Lower lobe of right lung (tissue), 2 donors: Measurements from ENCODE around the gene PLSCR4. TPM values are rescaled to one million over a fixed set of nuclear protein-coding genes. Genes with fewer than 3 reads are reported as not detected.
"Not testable (repeated sequence)": the region's sequence is repeated elsewhere in the genome, so short reads cannot be mapped to it uniquely, and the experiment has no call there.

Experiments
- ATAC-seq, 2 donors: fragments of 200-7000 bp; cut with Tn5 transposase; one replicate each; pipeline ENCODE4 v1.9.1; 2020 to 2022; ENCODE audit warnings: mild to moderate bottlenecking in 2 of 2, moderate library complexity in 2 of 2
- DNase-seq: peaks from one replicate; pipeline ENCODE4 v3.0.0-alpha.2; 2020
- H3K27ac ChIP-seq: fragments of 200-600 bp; one replicate; pipeline ENCODE4 v1.8.0; 2022
- H3K27me3 ChIP-seq: fragments of 200-600 bp; one replicate; pipeline ENCODE4 v1.8.0; 2022; ENCODE audit warnings: low read depth
- H3K36me3 ChIP-seq: fragments of 200-600 bp; one replicate; pipeline ENCODE4 v1.8.0; 2022; ENCODE audit warnings: mild to moderate bottlenecking
- H3K4me1 ChIP-seq: fragments of 200-600 bp; one replicate; pipeline ENCODE4 v1.8.0; 2022
- H3K4me3 ChIP-seq: fragments of 200-600 bp; one replicate; pipeline ENCODE4 v1.8.0; 2022; ENCODE audit warnings: mild to moderate bottlenecking
- H3K9me3 ChIP-seq: fragments of 200-600 bp; one replicate; pipeline ENCODE4 v1.8.0; 2022
- CTCF ChIP-seq: fragments of 200-600 bp; IDR thresholded peaks from one replicate; pipeline ENCODE4 v1.8.0; 2022; ENCODE audit warnings: antibody characterized with exemption, mild to moderate bottlenecking
- intact Hi-C: fragments of 100-400 bp; cut with DNase I; formaldehyde crosslinking; loops from one replicate; pipeline ENCODE4 v1.11.0; 2022
- total RNA-seq: library from RNA; stranded (reverse); fragmentation: NEBNext Ultra II Directional; extraction: Animal tissue kit (Norgen Biotek cat#: 25700); gene quantifications from one replicate; pipeline ENCODE4 v1.2.1, GENCODE V29; 2021
- donor health status: DM: no; HTN: yes; CAD: no; lungs with severe emphysema.

Gene PLSCR4
- total RNA-seq, 1 donor from 2014 or later, result 63.5 TPM

DNA sequence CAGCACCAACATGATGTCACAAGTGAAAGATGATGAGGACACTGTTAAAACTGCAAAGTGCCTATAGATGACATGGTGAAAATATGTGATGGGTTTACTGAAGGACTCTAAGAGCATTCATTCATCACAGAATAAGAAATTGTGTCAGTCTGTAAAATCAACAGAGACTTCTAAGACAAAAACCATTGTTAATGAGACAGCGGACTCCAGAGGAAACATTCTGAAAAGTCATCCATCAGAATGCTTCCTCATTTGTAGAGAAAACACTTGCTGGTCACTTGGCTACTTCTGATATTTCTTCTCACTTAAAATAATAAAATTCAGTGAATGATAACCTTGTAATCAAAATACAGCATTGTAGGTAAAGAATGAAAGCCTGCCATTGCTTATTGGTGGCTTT lies 7.3 kb downstream of the PLSCR4 start:
- TF ChIP-seq CTCF, result no peak
- H3K4me1 ChIP-seq, result peaks cover 5% of the 10 kb centered on the region
- no peak overlapping the region for H3K4me3 ChIP-seq
- no peaks in the 10 kb centered on the region for H3K36me3 ChIP-seq
- H3K27me3 ChIP-seq, result no peaks in the 10 kb centered on the region
- no peaks in the 10 kb centered on the region for H3K9me3 ChIP-seq
- H3K27ac ChIP-seq, result no peak overlapping the region
- ATAC-seq, result no peak
- DNase-seq, result no peak
- intact Hi-C loops, result no loop called here

DNA sequence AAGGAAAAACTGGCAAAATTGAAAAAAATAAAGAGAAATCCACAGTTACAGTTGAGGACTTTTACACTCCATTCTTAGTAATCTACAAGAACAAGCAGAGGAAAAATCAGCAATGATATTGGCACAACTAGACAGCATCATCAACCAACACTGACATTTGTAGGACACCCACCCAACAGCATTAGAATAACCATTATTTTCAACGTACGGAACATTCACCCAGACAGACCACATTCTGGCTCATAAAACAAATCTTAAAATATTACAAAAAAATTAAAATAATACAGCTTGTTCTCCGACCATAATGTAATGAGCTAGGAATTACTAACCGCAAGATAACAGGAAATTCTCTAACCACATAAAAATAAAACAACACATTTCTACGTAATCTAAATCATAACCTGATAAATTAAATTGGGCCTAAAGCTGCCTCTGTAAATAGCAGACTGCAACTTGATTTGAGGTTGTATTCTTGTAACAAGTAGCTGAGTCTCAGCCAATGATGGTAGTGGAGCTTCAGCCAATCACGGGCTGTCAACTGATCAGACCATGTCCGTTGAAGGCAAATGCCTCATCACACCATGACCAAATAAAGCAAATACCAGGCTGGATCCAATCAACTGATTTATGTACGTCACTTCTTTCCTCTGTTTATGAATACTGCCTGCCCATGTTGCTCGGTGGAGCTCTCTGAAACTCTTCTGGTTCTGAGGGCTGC lies 9.2 kb downstream of the PLSCR4 start:
- Histone ChIP-seq H3K4me3 (no peak overlapping the region), H3K27ac (no peak overlapping the region), H3K27me3 (no peaks in the 10 kb centered on the region), H3K36me3 (no peaks in the 10 kb centered on the region), H3K4me1 (peaks cover 5% of the 10 kb centered on the region), H3K9me3 (peaks cover 16% of the 10 kb centered on the region)
- peak in 1 of 2 donors; percentile 37 for ATAC-seq
- intact Hi-C loops, result no loop called here
- no peak for DNase-seq
- no peak for TF ChIP-seq CTCF

- intact Hi-C loops, result no loop called here
- H3K36me3 ChIP-seq, result no peaks in the 10 kb centered on the region
- DNase-seq (no peak), ATAC-seq (no peak)
- H3K27me3 ChIP-seq, result no peaks in the 10 kb centered on the region
- H3K4me1 ChIP-seq, result no peaks in the 10 kb centered on the region
- no peak overlapping the region for H3K27ac ChIP-seq
- no peak for TF ChIP-seq CTCF
- H3K9me3 ChIP-seq, result peaks cover 34% of the 10 kb centered on the region
- H3K4me3 ChIP-seq, result no peak overlapping the region
Measured at GRCh38 chr3:146233487-146233886, 17.4 kb downstream of the PLSCR4 start.

- Histone ChIP-seq H3K4me3 (no peak overlapping the region), H3K36me3 (no peaks in the 10 kb centered on the region), H3K27me3 (no peaks in the 10 kb centered on the region), H3K9me3 (no peaks in the 10 kb centered on the region), H3K27ac (no peak overlapping the region), H3K4me1 (peaks cover 13% of the 10 kb centered on the region)
- no peak for TF ChIP-seq CTCF
- DNase-seq (no peak), ATAC-seq (no peak)
- intact Hi-C loops, result no loop called here
Measured at GRCh38 chr3:146227486-146227885, 23.4 kb downstream of the PLSCR4 start.

DNA sequence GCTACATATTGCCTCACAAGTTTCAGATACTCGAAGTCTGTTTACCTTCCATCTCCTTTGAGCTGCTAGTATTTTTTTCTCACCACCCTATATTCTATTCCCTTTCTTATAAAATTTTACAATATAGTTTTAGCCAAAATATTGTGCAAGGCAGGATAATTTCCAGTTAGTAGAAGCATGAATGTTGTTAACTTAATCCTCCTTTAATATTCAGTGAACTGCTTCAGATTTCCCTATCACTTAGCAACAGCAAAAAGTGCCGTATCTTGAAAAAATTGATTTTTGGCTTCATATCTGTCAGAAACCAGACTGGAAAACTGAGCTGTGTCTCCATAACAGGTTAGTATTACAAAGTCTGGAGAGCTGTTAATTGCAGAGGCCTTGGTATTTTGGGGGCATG lies 24.0 kb downstream of the PLSCR4 start:
- no peak for ATAC-seq
- no peak overlapping the region for H3K4me3 ChIP-seq
- H3K27me3 ChIP-seq, result no peaks in the 10 kb centered on the region
- H3K27ac ChIP-seq, result no peak overlapping the region
- DNase-seq, result no peak
- no peaks in the 10 kb centered on the region for H3K9me3 ChIP-seq
- intact Hi-C loops, result no loop called here
- TF ChIP-seq CTCF, result no peak
- peaks cover 19% of the 10 kb centered on the region for H3K4me1 ChIP-seq
- H3K36me3 ChIP-seq, result no peaks in the 10 kb centered on the region

- peaks cover 28% of the 10 kb centered on the region for H3K4me1 ChIP-seq
- not testable (repeated sequence) for H3K27ac ChIP-seq
Measured at GRCh38 chr3:146225458-146225857, 25.4 kb downstream of the PLSCR4 start.

More at GRCh38 chr3:146225458-146225857, 25.4 kb downstream of the PLSCR4 start:
- DNase-seq, H3K36me3 ChIP-seq, H3K4me3 ChIP-seq, H3K9me3 ChIP-seq, intact Hi-C loops, ATAC-seq, H3K27me3 ChIP-seq: not testable (repeated sequence)
